KMS-11 (cell line): ENCODE measurements around the gene BZW1.

Source experiments
- H2AFZ ChIP-seq: fragments of 200-600 bp; sonication (generic); 2 replicates; pipeline ENCODE4 v1.6.1; 2016; ENCODE audit warnings: antibody characterized with exemption, mixed run types, low read depth
- H3K27ac ChIP-seq: fragments of 200-600 bp; sonication (generic); 2 replicates; pipeline ENCODE4 v1.6.1; 2016; ENCODE audit warnings: mild to moderate bottlenecking, mixed run types
- H3K27me3 ChIP-seq: fragments of 200-600 bp; sonication (generic); 2 replicates; pipeline ENCODE4 v1.6.1; 2017; ENCODE audit warnings: mild to moderate bottlenecking, low read depth, mixed run types, moderate library complexity; ENCODE audit not compliant: insufficient read depth
- H3K36me3 ChIP-seq: fragments of 200-600 bp; sonication (generic); 2 replicates; pipeline ENCODE4 v1.6.1; 2017; ENCODE audit warnings: mild to moderate bottlenecking, mixed run types; ENCODE audit not compliant: insufficient read depth
- H3K4me1 ChIP-seq: fragments of 200-600 bp; sonication (generic); 2 replicates; pipeline ENCODE4 v1.6.1; 2016; ENCODE audit warnings: mild to moderate bottlenecking, low read depth, mixed run types; ENCODE audit not compliant: poor library complexity, severe bottlenecking
- H3K4me2 ChIP-seq: fragments of 200-600 bp; sonication (generic); 2 replicates; pipeline ENCODE4 v1.7.0; 2016; ENCODE audit warnings: mild to moderate bottlenecking, mixed run types
- H3K4me3 ChIP-seq: fragments of 200-600 bp; sonication (generic); IDR thresholded peaks from 2 replicates; pipeline ENCODE4 v1.6.1; 2017; ENCODE audit warnings: low read depth, low read length, mixed read lengths; ENCODE audit not compliant: insufficient read depth
- H3K79me2 ChIP-seq: fragments of 200-600 bp; sonication (generic); 2 replicates; pipeline ENCODE4 v1.6.1; 2016; ENCODE audit warnings: low read depth, mixed run types; ENCODE audit not compliant: insufficient read depth
- H3K9ac ChIP-seq: fragments of 200-600 bp; sonication (generic); 2 replicates; pipeline ENCODE4 v1.6.1; 2016; ENCODE audit warnings: mild to moderate bottlenecking, mixed run types
- H4K20me1 ChIP-seq: fragments of 200-600 bp; sonication (generic); 2 replicates; pipeline ENCODE4 v1.6.1; 2016; ENCODE audit warnings: mild to moderate bottlenecking, mixed run types; ENCODE audit not compliant: insufficient read depth
- TF ChIP-seq, protein P1 (sequence below): fragments of 200-600 bp; sonication (generic); conservative IDR thresholded peaks from 2 replicates; pipeline ENCODE4 v1.6.1; 2017; ENCODE audit warnings: low read depth, mild to moderate bottlenecking, antibody characterized with exemption, low read length, moderate library complexity, mixed read lengths

Gene BZW1

GRCh38 chr2:200864176-200865034 lies 52.7 kb downstream of the BZW1 start, which contains the start of gene CLK1:
CLK1 (minus strand) TSS chr2:200864658; CDS start chr2:200861862, 2,796 bp downstream.
- peaks cover 9% of the 10 kb centered on the region; the same call in 1 of the 2 replicates for H3K36me3 ChIP-seq
- TF ChIP-seq, protein P1, sequence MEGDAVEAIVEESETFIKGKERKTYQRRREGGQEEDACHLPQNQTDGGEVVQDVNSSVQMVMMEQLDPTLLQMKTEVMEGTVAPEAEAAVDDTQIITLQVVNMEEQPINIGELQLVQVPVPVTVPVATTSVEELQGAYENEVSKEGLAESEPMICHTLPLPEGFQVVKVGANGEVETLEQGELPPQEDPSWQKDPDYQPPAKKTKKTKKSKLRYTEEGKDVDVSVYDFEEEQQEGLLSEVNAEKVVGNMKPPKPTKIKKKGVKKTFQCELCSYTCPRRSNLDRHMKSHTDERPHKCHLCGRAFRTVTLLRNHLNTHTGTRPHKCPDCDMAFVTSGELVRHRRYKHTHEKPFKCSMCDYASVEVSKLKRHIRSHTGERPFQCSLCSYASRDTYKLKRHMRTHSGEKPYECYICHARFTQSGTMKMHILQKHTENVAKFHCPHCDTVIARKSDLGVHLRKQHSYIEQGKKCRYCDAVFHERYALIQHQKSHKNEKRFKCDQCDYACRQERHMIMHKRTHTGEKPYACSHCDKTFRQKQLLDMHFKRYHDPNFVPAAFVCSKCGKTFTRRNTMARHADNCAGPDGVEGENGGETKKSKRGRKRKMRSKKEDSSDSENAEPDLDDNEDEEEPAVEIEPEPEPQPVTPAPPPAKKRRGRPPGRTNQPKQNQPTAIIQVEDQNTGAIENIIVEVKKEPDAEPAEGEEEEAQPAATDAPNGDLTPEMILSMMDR = no peak
- H2AFZ ChIP-seq = peak within 1 kb of the TSS; percentile 65
- peak within 1 kb of the TSS; percentile 99 for H3K27ac ChIP-seq
- peaks cover 28% of the 10 kb centered on the region for H4K20me1 ChIP-seq
- H3K27me3 ChIP-seq = no peaks in the 10 kb centered on the region
- peak within 1 kb of the TSS; percentile 99 for H3K9ac ChIP-seq
- peak within 1 kb of the TSS; percentile 38 for H3K4me2 ChIP-seq
- H3K79me2 ChIP-seq = peaks cover 50% of the 10 kb centered on the region
- H3K4me3 ChIP-seq = peak within 1 kb of the TSS; percentile 95
- peaks cover 43% of the 10 kb centered on the region for H3K4me1 ChIP-seq

DNA sequence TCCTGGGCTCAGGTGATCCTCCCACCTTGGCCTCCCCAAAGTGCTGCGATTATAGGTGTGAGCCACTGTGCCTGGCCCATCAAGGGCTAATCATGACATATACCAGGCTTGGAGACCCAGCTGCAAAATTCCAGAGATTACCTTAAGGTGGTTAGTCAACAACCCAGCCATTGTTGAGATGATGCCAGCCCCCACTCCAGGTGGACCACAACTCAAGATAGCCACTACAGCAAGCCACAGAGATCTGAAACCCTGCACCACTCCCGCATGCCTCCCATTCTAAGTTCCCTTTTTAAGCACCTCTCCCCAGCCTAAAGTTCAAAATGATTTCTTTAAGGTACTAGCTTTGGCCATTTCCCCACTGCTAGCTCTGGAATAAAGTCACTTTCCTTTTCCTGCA lies 57.3 kb downstream of the BZW1 start:
- Histone ChIP-seq H3K4me2 (no peak overlapping the region), H3K27ac (no peak overlapping the region), H3K4me3 (no peak overlapping the region), H2AFZ (no peak overlapping the region), H3K79me2 (peaks cover 4% of the 10 kb centered on the region), H3K36me3 (no peaks in the 10 kb centered on the region), H4K20me1 (no peaks in the 10 kb centered on the region), H3K27me3 (no peaks in the 10 kb centered on the region), H3K9ac (no peak overlapping the region), H3K4me1 (peaks cover 31% of the 10 kb centered on the region)
- TF ChIP-seq, protein P1 = no peak

DNA sequence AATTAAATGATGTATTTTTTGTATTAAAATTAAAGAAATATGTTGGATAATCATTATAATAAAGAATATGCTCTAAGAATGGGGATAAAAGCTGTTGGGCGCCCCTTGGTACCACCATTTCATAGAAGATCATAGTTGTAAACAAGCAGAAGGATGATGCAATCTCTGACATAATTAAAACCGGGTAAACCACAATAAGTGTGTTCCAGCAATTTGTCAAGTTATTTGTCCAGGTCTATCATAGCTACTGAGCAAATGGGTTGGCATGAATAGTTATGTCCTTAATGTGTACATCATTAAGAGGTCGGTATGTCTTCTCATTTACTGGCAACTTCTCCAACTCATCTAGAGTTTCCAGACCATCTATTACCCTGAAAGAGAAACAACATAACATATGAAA lies 59.4 kb downstream of the BZW1 start:
- Histone ChIP-seq H3K4me3 (no peak overlapping the region), H3K27ac (no peak overlapping the region), H3K4me2 (no peak overlapping the region), H3K4me1 (peaks cover 24% of the 10 kb centered on the region), H3K27me3 (no peaks in the 10 kb centered on the region), H4K20me1 (no peaks in the 10 kb centered on the region), H2AFZ (no peak overlapping the region), H3K9ac (no peak overlapping the region), H3K79me2 (no peaks in the 10 kb centered on the region), H3K36me3 (no peaks in the 10 kb centered on the region)
- TF ChIP-seq, protein P1 = no peak

GRCh38 chr2:200873560-200873959 lies 61.9 kb downstream of the BZW1 start:
- Histone ChIP-seq H3K79me2 (no peaks in the 10 kb centered on the region), H3K4me3 (no peak overlapping the region), H3K36me3 (no peaks in the 10 kb centered on the region), H2AFZ (no peak overlapping the region), H4K20me1 (no peaks in the 10 kb centered on the region), H3K9ac (no peak overlapping the region), H3K27ac (no peak overlapping the region), H3K27me3 (no peaks in the 10 kb centered on the region), H3K4me1 (peaks cover 24% of the 10 kb centered on the region), H3K4me2 (no peak overlapping the region)
- TF ChIP-seq, protein P1 = no peak
